ENCODE results near the gene MTRF1L. TPM values are rescaled to one million over a fixed set of nuclear protein-coding genes. Genes with fewer than 3 reads are reported as not detected.
"Not testable (repeated sequence)": the region's sequence is repeated elsewhere in the genome, so short reads cannot be mapped to it uniquely, and the experiment has no call there.

MTRF1L gene
- total RNA-seq, 2 donors from 2014 or later: 20.2 to 23.9 TPM

DNA sequence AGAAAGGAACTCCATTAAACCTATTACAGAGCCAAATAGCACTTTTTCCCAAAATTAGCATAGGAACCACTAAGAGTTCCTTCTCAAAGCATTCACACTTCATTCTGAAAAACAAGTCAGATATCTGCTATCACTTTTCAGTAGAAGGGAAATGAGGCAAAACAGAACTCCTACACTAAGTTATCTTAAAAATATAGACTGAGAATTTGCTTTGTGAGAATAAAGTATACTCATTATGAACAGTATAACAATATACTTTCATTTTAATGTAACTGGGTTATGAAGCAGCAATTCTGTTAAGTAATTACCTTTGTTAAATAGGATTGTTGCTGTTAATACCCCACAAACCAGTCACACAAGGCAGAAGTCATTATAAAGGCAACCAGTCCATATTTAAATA lies 8.7 kb downstream of the MTRF1L start:
- intact Hi-C loops (cut with DNase I): no loop called here
- no peaks in the 10 kb centered on the region for H3K27me3 ChIP-seq
- DNase-seq: no peak
- no peaks in the 10 kb centered on the region for H3K4me1 ChIP-seq
- H3K27ac ChIP-seq: no peak overlapping the region
- H3K9ac ChIP-seq (ENCODE audit: low read depth in 2 of 2, low read length in 2 of 2): no peak overlapping the region
- H3K9me3 ChIP-seq: no peaks in the 10 kb centered on the region
- TF ChIP-seq, protein P1, sequence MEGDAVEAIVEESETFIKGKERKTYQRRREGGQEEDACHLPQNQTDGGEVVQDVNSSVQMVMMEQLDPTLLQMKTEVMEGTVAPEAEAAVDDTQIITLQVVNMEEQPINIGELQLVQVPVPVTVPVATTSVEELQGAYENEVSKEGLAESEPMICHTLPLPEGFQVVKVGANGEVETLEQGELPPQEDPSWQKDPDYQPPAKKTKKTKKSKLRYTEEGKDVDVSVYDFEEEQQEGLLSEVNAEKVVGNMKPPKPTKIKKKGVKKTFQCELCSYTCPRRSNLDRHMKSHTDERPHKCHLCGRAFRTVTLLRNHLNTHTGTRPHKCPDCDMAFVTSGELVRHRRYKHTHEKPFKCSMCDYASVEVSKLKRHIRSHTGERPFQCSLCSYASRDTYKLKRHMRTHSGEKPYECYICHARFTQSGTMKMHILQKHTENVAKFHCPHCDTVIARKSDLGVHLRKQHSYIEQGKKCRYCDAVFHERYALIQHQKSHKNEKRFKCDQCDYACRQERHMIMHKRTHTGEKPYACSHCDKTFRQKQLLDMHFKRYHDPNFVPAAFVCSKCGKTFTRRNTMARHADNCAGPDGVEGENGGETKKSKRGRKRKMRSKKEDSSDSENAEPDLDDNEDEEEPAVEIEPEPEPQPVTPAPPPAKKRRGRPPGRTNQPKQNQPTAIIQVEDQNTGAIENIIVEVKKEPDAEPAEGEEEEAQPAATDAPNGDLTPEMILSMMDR (IDR thresholded peaks at IDR 0.05): no peak
- H3K36me3 ChIP-seq: no peaks in the 10 kb centered on the region
- H3K4me3 ChIP-seq: no peak overlapping the region

DNA sequence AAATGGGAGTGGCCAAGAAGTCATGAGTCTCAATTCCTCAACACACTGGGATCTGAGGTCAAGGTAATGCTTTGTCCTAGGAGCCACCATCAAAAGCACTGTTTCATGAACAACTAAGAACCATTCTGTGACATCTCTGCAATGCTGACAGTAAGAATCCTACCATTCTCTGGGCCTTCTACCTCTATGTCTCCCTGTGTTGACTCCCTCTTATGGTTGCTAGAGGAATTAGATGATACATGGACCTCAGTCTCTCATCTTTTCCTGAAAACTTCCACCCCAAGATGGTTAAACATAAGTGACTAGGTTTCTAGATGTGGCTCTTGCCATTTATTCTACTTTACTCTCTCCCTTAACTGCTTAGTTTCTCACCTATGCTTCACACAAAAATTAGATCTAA lies 9.1 kb downstream of the MTRF1L start:
- intact Hi-C loops (cut with DNase I): no loop called here
- Histone ChIP-seq H3K36me3 (no peaks in the 10 kb centered on the region), H3K27ac (no peak overlapping the region), H3K27me3 (no peaks in the 10 kb centered on the region), H3K9me3 (no peaks in the 10 kb centered on the region), H3K9ac (ENCODE audit: low read depth in 2 of 2, low read length in 2 of 2) (no peak overlapping the region), H3K4me3 (no peak overlapping the region), H3K4me1 (no peaks in the 10 kb centered on the region)
- DNase-seq: no peak
- TF ChIP-seq, protein P1 (IDR thresholded peaks at IDR 0.05): no peak

DNA sequence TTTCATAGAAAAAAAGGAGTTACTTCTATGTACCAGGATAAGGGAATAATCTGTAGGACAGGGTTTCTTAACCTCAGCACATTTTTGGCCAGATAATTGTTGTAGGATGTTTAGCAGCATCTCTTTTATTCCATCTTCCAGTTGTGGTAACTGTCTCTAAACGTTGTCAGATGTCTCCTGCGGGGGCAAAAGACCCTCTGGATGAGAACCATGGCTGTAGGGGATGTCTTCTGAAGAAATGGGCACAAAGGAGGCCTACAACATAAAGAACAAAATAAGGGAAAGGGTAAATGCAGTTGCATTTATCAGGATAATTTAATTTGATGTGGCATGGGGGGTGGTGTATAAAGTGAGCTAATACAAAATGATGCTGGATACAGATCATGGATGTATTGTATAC lies 15.5 kb downstream of the MTRF1L start:
- Histone ChIP-seq H3K27ac (no peak overlapping the region), H3K9ac (ENCODE audit: low read depth in 2 of 2, low read length in 2 of 2) (no peak overlapping the region), H3K27me3 (no peaks in the 10 kb centered on the region), H3K4me1 (peaks cover 4% of the 10 kb centered on the region), H3K9me3 (no peaks in the 10 kb centered on the region), H3K4me3 (no peak overlapping the region), H3K36me3 (no peaks in the 10 kb centered on the region)
- TF ChIP-seq, protein P1 (IDR thresholded peaks at IDR 0.05): no peak
- intact Hi-C loops (cut with DNase I): no loop called here
- DNase-seq: no peak

DNA sequence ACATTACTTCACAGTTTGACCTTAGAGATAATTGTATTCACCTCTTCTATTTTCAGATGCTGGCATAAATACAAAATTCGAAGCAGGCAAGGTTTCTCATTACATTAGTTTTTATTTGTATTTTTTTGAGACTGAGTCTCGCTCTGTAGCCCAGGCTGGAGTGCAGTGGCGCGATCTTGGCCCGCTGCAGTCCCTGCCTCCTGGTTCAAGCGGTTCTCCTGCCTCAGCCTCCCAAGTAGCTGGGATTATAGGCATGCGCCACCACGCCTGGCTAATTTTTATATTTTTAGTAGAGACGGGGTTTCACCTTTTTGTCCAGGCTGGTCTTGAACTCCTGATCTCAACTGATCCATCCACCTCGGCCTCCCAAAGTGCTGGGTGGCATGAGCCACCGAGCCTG lies 17.2 kb downstream of the MTRF1L start:
- H3K4me3 ChIP-seq; intact Hi-C loops (cut with DNase I); DNase-seq; H3K4me1 ChIP-seq; H3K9ac ChIP-seq (ENCODE audit: low read depth in 2 of 2, low read length in 2 of 2); H3K27me3 ChIP-seq; H3K9me3 ChIP-seq; H3K27ac ChIP-seq; H3K36me3 ChIP-seq: not testable (repeated sequence)

DNA sequence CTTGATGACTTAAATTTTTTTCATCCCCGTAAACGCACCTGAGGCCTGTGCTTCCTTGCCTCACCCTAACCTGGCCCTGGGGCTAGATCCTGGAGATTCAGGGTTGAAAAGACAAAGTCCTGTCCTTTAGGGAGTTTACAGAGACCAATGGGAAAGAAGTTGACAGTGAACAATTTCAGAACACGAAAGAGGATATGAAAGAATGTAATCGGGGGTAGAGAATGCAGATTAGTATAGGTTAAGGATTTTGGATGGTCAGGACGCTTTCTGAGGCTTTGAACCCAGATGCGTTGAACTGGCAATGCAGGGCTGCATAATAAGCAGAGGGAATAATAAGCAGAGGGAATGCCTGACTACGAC lies 18.0 kb downstream of the MTRF1L start:
- no peaks in the 10 kb centered on the region for H3K9me3 ChIP-seq
- H3K4me1 ChIP-seq: peaks cover 7% of the 10 kb centered on the region
- TF ChIP-seq, protein P1 (IDR thresholded peaks at IDR 0.05): no peak
- no peaks in the 10 kb centered on the region for H3K27me3 ChIP-seq
- H3K9ac ChIP-seq (ENCODE audit: low read depth in 2 of 2, low read length in 2 of 2): peak overlapping the region; percentile 47 to 95
- DNase-seq: no peak
- intact Hi-C loops (cut with DNase I): no loop called here
- no peaks in the 10 kb centered on the region for H3K36me3 ChIP-seq
- H3K27ac ChIP-seq: peak overlapping the region; percentile 96
- peak overlapping the region; percentile 97 for H3K4me3 ChIP-seq

DNA sequence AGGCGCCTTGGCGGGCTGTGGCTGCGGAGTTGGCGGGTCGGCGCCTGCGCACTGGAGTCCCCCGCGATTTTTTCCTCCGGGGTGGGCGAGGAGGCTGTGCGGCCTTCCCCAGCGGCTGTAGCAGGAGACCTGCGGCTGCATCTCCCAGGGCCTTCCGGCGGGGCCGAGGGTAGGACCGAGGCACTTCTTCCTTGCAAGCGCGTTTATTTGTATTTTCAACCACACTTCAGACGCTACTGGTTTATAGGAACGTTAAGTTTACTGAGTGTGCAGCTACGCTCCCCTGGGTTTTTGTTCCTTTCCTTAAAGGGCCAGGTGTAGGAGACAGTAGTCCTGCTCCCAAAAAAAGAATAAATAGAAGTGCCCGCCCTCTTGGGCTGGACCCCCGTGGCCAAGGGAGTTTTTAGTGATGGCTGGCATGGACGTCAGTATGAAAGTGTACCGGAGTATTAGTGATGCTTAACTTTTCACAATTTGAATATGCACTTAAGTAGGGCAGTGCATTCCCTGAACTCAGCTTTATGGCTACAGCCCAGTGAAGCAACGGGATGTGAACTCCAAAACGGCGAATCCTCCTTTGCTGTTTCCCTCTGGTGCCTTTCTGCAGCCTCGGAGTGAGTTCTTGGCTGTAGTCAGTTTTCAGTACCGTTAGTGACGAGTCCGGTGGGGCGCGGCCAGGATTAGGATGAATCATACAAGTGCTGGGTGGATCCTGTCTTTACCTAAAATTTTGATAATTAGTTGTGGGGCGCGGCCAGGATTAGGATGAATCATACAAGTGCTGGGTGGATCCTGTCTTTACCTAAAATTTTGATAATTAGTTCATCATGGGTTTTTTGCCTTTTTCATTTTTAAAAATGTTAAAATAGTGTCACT lies 18.6 kb downstream of the MTRF1L start:
- peak; percentile 89 for DNase-seq
- no peaks in the 10 kb centered on the region for H3K9me3 ChIP-seq
- H3K4me3 ChIP-seq: peak overlapping the region; percentile 97
- H3K36me3 ChIP-seq: no peaks in the 10 kb centered on the region
- TF ChIP-seq, protein P1 (IDR thresholded peaks at IDR 0.05): no peak
- H3K9ac ChIP-seq (ENCODE audit: low read depth in 2 of 2, low read length in 2 of 2): peak overlapping the region; percentile 77 to 95
- peaks cover 7% of the 10 kb centered on the region for H3K4me1 ChIP-seq
- H3K27me3 ChIP-seq: no peaks in the 10 kb centered on the region
- peak overlapping the region; percentile 96 for H3K27ac ChIP-seq
- intact Hi-C loops (cut with DNase I): no loop called here
